DND-41 (cell line): ENCODE data around the gene DIAPH2.

ENCODE experiments used
- ATAC-seq: fragments of 200-7000 bp; cut with Tn5 transposase; 3 replicates; pipeline ENCODE4 v1.9.1; 2021; ENCODE audit warnings: low read depth; ENCODE audit not compliant: insufficient read depth
- DNase-seq: peaks from one replicate; pipeline ENCODE4 v3.0.0-alpha.2; 2020
- H2AFZ ChIP-seq: 2 replicates; pipeline ENCODE4 v1.6.0; 2012; ENCODE audit warnings: low read depth, low read length
- H3K27ac ChIP-seq: 2 replicates; pipeline ENCODE4 v1.5.1; 2012; ENCODE audit warnings: low read length, inconsistent platforms
- H3K27me3 ChIP-seq: fragments of 200-600 bp; sonication (generic); 2 replicates; pipeline ENCODE4 v1.6.0; 2012; ENCODE audit warnings: low read length, mild to moderate bottlenecking, inconsistent platforms; ENCODE audit not compliant: insufficient read depth, poor library complexity
- H3K36me3 ChIP-seq: 2 replicates; pipeline ENCODE4 v1.5.1; 2012; ENCODE audit warnings: low read length, inconsistent platforms; ENCODE audit not compliant: insufficient read depth
- H3K4me1 ChIP-seq: 2 replicates; pipeline ENCODE4 v1.5.1; 2012; ENCODE audit warnings: mild to moderate bottlenecking, low read length; ENCODE audit not compliant: insufficient read depth
- H3K4me2 ChIP-seq: 2 replicates; pipeline ENCODE4 v1.6.0; 2012; ENCODE audit warnings: mild to moderate bottlenecking, moderate library complexity, low read length, inconsistent platforms; ENCODE audit not compliant: insufficient read depth
- H3K4me3 ChIP-seq, 2 experiments: fragments of 200-600 bp in 1 of 2; shearing (Covaris generic) in 1 of 2; 2 replicates each; pipeline ENCODE4 v1.5.1; 2012 to 2016; ENCODE audit warnings: inconsistent platforms in 2 of 2, low read length in 2 of 2, mild to moderate bottlenecking in 2 of 2, low read depth in 1 of 2, moderate library complexity in 1 of 2
- H3K79me2 ChIP-seq: 2 replicates; pipeline ENCODE4 v1.6.0; 2012; ENCODE audit warnings: low read length, inconsistent platforms; ENCODE audit not compliant: insufficient read depth
- H3K9ac ChIP-seq: 2 replicates; pipeline ENCODE4 v1.6.0; 2012; ENCODE audit warnings: low read depth, mild to moderate bottlenecking, inconsistent platforms, low read length, moderate library complexity
- H3K9me3 ChIP-seq: 2 replicates; pipeline ENCODE4 v1.5.1; 2012; ENCODE audit warnings: low read length, moderate library complexity, mild to moderate bottlenecking, inconsistent platforms; ENCODE audit not compliant: insufficient read depth, severe bottlenecking
- H4K20me1 ChIP-seq: 2 replicates; pipeline ENCODE4 v1.6.0; 2012; ENCODE audit warnings: low read length; ENCODE audit not compliant: insufficient read depth
- EZH2 ChIP-seq: IDR thresholded peaks from 3 replicates; pipeline ENCODE4 v1.6.1; 2012; ENCODE audit warnings: borderline replicate concordance, low read depth, mild to moderate bottlenecking, moderate library complexity, low read length, inconsistent platforms; ENCODE audit not compliant: severe bottlenecking
- TF ChIP-seq, protein P1 (sequence below): IDR thresholded peaks from 2 replicates; pipeline ENCODE4 v1.5.1; 2012; ENCODE audit warnings: borderline replicate concordance, low read length, moderate library complexity, mild to moderate bottlenecking; ENCODE audit not compliant: poor library complexity, severe bottlenecking; ENCODE audit errors: extremely low read depth

Gene DIAPH2

DNA sequence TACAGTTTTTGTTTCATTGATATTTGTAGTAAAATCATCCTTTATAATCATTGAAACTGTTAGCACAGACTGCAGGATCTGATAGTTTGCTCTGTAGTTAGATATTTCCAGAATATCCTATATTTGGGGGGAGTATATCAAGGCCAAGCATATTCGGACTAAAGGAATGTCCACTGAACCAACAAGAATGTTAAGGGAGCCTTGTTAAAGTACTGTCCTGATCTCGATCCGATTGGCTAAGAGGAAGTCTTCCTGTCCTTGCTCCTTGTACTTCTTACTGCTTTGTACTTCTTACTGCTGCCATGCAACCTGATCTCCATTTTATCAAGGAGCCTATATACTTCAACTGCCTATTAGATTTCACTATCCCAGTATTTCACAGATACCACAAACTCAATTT, 648.3 kb downstream of the DIAPH2 start:
- DNase-seq (no peak), ATAC-seq (no peak)
- H2AFZ ChIP-seq: no peak overlapping the region
- H3K27ac ChIP-seq: no peak overlapping the region
- no peaks in the 10 kb centered on the region for H3K27me3 ChIP-seq
- H3K4me1 ChIP-seq: no peaks in the 10 kb centered on the region
- no peak overlapping the region for H3K4me2 ChIP-seq
- H3K9me3 ChIP-seq: no peaks in the 10 kb centered on the region
- H4K20me1 ChIP-seq: no peaks in the 10 kb centered on the region
- no peak overlapping the region for H3K4me3 ChIP-seq
- no peak for TF ChIP-seq EZH2
- TF ChIP-seq, protein P1, sequence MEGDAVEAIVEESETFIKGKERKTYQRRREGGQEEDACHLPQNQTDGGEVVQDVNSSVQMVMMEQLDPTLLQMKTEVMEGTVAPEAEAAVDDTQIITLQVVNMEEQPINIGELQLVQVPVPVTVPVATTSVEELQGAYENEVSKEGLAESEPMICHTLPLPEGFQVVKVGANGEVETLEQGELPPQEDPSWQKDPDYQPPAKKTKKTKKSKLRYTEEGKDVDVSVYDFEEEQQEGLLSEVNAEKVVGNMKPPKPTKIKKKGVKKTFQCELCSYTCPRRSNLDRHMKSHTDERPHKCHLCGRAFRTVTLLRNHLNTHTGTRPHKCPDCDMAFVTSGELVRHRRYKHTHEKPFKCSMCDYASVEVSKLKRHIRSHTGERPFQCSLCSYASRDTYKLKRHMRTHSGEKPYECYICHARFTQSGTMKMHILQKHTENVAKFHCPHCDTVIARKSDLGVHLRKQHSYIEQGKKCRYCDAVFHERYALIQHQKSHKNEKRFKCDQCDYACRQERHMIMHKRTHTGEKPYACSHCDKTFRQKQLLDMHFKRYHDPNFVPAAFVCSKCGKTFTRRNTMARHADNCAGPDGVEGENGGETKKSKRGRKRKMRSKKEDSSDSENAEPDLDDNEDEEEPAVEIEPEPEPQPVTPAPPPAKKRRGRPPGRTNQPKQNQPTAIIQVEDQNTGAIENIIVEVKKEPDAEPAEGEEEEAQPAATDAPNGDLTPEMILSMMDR: no peak
- H3K79me2 ChIP-seq: no peaks in the 10 kb centered on the region
- H3K36me3 ChIP-seq: no peaks in the 10 kb centered on the region
- H3K9ac ChIP-seq: no peak overlapping the region

DNA sequence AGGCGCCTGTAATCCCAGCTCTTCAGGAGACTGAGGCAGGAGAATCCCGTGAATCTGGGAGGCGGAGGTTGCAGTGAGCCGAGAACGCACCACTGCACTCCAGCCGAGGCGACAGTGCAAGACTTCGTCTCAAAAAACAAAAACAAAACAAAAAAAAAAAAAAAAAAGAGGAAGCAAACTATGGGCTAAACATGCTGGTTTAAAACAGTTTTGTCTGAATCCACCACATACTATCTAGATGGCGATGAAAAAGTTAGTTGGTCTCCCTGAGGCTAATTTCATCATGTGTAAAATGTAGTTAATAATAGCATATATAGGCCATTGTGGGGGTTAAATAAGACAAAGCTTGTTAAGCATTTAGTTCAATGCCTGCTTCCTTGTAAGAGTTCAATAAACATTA, 650.2 kb downstream of the DIAPH2 start:
- H3K9me3 ChIP-seq: no peaks in the 10 kb centered on the region
- DNase-seq (no peak), ATAC-seq (no peak)
- TF ChIP-seq, protein P1: no peak
- TF ChIP-seq EZH2: no peak
- no peaks in the 10 kb centered on the region for H3K36me3 ChIP-seq
- no peaks in the 10 kb centered on the region for H3K79me2 ChIP-seq
- no peak overlapping the region for H3K4me3 ChIP-seq
- no peak overlapping the region for H3K9ac ChIP-seq
- no peak overlapping the region for H2AFZ ChIP-seq
- no peak overlapping the region for H3K4me2 ChIP-seq
- no peaks in the 10 kb centered on the region for H4K20me1 ChIP-seq
- H3K4me1 ChIP-seq: no peaks in the 10 kb centered on the region
- H3K27me3 ChIP-seq: no peaks in the 10 kb centered on the region
- H3K27ac ChIP-seq: no peak overlapping the region

DNA sequence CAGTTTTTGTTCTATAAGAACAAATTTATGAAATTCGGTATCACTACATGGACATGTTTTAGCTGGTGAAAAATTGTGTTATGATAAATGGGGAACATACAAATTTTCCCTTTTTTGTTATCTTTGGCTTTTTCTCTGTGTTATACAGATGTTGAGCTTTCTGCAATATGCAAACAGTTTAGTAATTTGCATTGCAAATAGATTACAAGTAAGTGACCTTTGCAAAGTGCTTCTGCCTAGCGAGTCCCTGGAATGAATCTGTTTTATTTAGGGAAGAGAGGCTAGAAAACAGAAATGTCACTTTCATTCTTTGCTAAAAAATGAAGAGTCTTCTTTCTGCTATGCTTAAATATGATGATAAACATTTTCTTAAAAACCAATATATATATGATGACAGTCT, 660.1 kb downstream of the DIAPH2 start:
- Histone ChIP-seq H3K27me3 (no peaks in the 10 kb centered on the region), H3K79me2 (no peaks in the 10 kb centered on the region), H3K9ac (no peak overlapping the region), H3K4me3 (no peak overlapping the region), H3K4me1 (no peaks in the 10 kb centered on the region), H3K9me3 (no peaks in the 10 kb centered on the region), H4K20me1 (no peaks in the 10 kb centered on the region), H2AFZ (no peak overlapping the region), H3K27ac (no peak overlapping the region), H3K4me2 (no peak overlapping the region), H3K36me3 (no peaks in the 10 kb centered on the region)
- no peak for ATAC-seq
- no peak for DNase-seq
- TF ChIP-seq, protein P1: no peak
- no peak for TF ChIP-seq EZH2

DNA sequence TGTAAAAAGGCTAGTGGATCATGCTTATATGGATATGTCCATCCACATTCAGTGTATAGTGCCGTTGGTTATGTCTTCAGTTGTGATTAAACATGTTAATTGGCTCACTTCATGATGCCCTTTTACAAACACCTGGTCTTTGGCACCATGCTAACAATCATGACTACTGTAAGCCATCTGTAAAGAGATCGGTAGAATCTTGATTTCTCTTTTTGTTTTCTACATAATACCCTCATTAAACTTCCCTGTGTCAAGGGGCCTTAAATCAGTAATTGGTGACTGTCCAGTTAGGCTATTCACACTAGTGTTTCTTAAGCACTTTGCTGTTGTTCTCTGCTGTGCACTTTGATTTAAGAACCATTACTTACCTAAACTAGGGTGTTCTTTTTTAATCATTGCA, 674.3 kb downstream of the DIAPH2 start:
- H4K20me1 ChIP-seq: no peaks in the 10 kb centered on the region
- H3K36me3 ChIP-seq: no peaks in the 10 kb centered on the region
- no peak for TF ChIP-seq EZH2
- H2AFZ ChIP-seq: no peak overlapping the region
- H3K4me1 ChIP-seq: no peaks in the 10 kb centered on the region
- H3K9me3 ChIP-seq: no peaks in the 10 kb centered on the region
- H3K27me3 ChIP-seq: no peaks in the 10 kb centered on the region
- H3K79me2 ChIP-seq: no peaks in the 10 kb centered on the region
- no peak for DNase-seq
- no peak for ATAC-seq
- no peak overlapping the region for H3K27ac ChIP-seq
- H3K4me2 ChIP-seq: no peak overlapping the region
- H3K9ac ChIP-seq: no peak overlapping the region
- H3K4me3 ChIP-seq: no peak overlapping the region
